HG03103 (cell line): Measurements from ENCODE around the gene C10orf90.

Source experiments
- ATAC-seq: cut with Tn5 transposase; IDR thresholded peaks from one replicate; pipeline ENCODE4 v1.9.1; 2021; ENCODE audit warnings: low read depth; ENCODE audit not compliant: unreplicated experiment

Gene C10orf90

GRCh38 chr10:126474031-126474430, 196.5 kb downstream of the C10orf90 start:
- no peak for ATAC-seq

- ATAC-seq, result no peak
Observed at GRCh38 chr10:126470991-126471390, 199.5 kb downstream of the C10orf90 start.

GRCh38 chr10:126469692-126470091, 200.8 kb downstream of the C10orf90 start:
- no peak for ATAC-seq

- no peak for ATAC-seq
Observed at GRCh38 chr10:126468876-126469643, 201.4 kb downstream of the C10orf90 start.

GRCh38 chr10:126468467-126468866, 202.0 kb downstream of the C10orf90 start:
- no peak for ATAC-seq

DNA sequence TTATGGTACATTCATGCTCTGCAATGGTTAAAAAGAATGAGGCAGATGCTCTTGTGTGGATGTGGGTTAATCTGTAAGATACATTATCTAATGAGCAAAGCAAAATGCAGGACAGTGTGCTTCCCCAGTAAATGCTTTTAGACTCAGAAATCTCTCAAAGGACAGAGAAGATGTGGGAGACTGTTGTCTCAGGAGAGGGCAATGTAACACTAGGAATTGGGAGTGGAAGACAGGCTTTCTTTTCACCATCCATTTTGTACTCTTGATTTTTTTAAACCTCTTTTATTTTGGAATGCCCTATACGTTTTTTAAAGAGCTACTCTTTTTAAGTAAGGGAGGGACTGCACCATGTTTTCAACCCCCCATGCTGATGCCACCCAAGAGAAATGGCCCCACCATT, 204.7 kb downstream of the C10orf90 start:
- ATAC-seq, result no peak

DNA sequence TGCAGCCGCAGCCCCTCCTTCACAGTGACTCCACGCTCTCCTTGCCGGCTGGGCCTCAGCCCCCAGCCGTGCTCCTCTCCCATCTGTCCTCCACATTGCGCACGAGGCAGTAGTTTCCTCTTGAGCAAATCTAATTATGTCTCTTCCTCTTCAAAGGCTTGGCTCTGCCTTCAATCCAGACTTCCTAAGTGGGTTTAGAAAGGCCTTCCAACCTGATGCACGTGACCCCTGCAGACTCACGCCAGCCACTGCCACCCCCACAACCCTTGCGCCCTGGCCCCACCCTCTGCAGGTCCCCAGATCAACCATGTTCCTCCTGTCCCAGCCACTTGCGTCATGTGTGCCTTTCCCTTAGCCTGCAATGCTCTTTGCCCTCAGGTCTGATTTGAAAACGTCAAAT, 207.2 kb downstream of the C10orf90 start:
- no peak for ATAC-seq

DNA sequence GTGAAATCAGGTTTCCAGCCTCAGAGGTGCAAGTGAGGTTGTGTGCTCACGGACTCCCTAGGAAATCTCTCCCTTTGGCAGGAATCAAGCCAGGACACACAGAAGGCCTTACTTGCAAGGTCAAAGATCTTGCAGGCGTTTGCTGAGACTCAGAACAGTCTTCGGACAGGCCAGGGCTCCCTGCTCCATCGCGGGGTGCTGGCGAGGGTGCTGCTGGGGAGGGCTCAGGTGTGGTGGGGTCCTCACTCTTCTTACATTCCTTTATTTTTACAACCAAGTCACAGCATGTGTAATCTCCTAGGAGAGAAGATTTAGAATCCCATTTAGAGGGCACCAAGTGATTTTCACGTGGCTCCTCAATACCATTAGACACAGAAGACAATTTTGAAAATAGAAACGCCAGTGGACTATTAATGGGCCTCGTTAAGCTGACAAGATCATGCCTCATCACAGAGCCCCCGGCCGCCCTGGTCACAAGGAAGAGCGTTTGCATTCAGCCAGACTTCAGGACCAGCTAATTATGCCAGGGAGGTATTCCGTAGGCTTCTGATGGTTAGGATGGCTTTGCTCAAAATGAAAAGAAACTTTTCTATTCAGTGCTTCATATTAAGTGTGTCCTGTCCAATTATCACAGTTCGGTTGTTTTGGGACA, 209.1 kb downstream of the C10orf90 start:
- ATAC-seq, result no peak

DNA sequence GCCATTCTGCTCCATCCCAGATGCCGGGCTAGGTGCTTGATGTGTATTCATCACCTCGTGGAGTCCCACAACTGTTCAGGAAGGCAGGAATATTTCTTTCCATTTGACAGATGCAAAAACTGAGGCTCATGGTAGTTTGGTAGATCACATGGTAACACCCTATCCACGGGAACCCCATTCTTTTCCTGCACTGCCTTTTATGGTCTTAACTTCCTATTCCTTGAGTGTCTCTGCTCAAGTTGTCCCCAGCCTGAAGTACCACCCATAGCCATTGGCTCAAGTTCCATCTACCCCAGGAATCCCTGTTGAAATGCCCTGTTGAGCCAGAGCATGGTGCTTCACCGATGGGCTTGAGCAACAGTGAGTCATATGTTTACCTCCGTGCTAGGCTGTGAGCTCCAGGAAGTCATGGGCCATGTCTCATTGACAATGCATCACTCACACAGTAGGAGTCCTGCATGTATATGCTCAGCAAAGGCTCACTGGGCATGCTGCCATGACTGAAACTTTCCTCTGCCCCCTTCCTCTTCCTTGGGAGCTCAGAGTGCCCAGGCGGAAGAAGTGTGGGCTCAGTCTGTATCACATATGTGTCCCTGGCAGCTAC, 210.5 kb downstream of the C10orf90 start:
- no peak for ATAC-seq

- no peak for ATAC-seq
Observed at GRCh38 chr10:126459032-126459831, 211.3 kb downstream of the C10orf90 start.

GRCh38 chr10:126458466-126458865, 212.0 kb downstream of the C10orf90 start:
- ATAC-seq, result no peak

DNA sequence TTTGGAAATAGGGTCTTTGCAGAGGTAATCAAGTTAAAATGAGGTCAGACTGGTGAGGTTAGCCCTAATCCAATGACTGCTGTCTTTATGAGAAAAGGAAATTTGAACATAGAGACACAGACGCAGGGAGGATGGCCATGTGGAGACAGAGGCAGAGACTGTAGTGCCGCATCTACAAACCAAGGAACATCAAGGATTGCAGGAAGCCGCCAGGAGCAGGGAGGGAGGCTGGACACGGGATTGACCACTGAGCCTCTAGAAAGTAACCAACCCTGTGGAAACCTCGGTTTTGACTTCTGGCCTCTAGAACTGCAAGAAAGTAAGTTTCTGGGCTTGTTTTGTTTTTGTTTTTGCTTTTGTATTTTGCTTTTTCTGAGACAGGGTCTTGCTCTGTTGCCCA, 213.9 kb downstream of the C10orf90 start:
- ATAC-seq, result no peak

DNA sequence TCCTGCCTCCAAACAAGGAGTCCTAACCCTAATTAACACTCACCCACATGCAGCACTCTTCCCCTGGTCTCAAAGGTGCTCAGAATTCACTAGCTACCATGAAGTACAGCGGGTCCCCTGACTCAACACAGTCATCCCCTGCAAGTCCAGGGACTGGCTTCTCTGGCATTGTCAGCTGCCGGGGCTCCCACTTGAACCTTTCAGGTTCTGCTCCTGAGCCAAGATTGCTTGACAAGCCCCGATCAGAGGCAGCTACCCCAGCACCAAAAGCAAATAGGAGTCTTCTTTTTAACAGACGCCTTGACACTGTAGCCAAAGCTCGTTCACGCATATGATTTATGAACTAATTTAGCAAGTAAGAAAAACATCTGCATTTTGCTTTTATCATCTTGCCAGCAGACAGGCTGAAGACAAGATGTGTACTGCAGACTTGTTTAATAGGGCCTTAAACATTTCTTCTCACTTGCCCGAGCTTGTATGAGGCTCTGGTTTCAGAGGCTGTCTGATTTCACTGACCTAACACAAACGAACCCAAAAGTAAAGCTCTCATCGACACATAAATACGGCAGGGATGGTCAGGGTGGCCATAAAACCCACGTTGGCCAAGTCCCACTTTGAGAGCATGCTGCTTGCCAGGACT, 214.6 kb downstream of the C10orf90 start:
- no peak for ATAC-seq

- no peak for ATAC-seq
Observed at GRCh38 chr10:126455036-126455765, 215.3 kb downstream of the C10orf90 start.

DNA sequence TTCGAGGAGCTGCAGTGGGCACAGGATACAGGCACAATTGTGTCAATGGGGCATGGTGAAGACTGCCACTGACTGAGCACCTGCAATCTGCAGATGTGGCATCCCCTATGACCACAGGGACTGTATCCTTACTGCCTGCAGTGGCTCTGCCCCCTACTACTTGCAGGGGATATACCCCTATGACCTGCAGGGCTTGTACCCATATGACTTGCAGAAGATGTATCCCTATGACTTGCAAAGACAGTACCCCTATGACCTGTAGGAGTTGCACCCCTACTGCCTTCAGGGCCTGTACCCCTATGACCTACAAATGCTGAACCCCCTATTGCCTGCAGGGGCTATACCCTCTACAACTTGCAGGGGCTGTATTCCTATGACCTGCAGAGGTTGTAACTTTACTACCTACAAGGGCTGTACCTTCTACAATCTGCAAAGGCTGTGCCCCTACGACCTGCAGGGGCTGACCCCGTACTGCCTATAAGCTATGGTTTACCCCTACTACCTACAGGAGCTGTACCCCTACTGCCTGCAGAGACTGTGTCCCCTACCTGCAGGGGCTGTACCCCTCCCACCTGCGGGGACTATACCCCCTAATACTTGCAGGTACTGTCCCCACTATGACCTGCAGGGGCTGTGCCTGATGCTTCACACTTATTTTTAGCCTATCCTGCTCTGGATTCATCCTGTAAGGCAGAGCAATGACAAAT, 216.3 kb downstream of the C10orf90 start:
- no peak for ATAC-seq

GRCh38 chr10:126452245-126452644, 218.2 kb downstream of the C10orf90 start:
- ATAC-seq, result no peak

DNA sequence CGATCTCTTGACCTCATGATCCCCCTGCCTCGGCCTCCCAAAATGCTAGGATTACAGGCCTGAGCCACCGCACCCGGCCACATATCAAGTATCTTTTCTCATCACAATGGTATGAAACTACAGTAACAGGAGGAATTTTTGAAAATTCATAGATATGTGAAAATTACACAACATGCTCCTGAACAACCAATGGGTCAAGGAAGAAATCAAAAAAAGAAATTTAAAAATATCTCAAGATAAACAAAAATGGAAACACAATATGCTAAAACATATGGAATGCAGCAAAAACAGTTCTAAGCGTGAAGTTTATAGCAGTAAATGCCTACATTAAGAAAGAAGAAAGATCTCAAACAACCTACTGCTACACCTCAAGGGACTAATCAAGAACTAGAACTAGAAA, 222.4 kb downstream of the C10orf90 start:
- no peak for ATAC-seq

DNA sequence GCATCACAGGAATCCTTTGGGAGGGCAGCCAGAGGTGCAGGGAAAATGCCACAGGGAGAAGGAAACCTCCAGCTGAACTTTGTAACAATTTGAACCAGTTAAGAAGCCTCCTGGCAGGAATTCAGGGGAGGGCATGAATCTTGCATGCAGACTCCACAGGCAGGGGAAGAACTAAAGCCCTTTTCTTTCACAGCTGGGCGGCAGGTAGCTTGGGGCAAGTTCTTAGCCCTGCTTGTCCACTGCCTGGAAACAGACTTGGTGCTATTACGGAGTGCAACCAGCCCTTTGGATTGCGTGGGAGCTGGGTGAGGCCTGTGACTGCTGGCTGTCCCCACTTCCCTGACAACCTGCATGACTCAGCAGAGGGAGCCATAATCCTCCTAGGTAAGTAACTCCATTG, 230.6 kb downstream of the C10orf90 start:
- no peak for ATAC-seq

DNA sequence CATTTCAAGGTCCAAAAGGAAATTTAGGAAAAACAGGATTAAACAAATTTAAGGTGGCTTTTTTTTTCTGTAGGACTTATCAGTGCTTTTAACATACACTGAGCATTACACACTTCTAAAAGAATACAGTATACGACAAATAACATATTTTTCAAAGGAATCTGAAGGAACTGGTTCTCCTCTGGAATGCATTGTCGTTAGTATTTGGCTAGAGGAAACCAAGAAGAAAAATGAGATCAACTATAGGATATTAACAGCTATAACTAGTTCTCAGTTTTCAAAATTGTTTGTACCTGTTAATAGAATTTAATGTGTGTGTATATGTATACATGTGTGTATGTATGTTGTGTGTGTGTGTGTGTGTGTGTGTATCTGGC, 232.1 kb downstream of the C10orf90 start:
- ATAC-seq, result no peak
